Measurements from ENCODE around the gene CASP5. TPM values are rescaled to one million over a fixed set of nuclear protein-coding genes. Genes with fewer than 3 reads are reported as not detected.
A peak's percentile ranks its signal among the peaks of the same experiment; 100 is the strongest.

Gene CASP5
- total RNA-seq, 1 donor from 2014 or later: not detected

DNA sequence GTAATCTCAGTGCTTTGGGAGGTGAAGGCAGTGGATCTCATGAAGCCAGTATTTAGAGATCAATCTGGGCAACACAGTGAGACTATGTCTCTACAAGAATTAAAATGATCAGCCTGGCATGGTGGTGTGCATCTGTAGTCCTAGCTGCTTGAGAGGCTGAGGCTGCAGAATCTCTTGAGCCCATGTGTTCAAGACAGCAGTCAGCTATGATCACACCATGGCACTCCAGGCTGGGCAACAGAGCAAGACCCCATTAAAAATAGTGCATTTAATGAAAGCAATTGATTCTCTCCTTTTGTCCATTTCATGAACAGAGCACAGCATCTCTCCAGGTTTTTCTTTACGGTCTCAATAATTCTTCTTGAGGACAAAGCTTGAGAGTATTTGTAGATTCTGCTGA lies 33.5 kb upstream of the CASP5 start:
- no peaks in the 10 kb centered on the region for H3K36me3 ChIP-seq (ENCODE audit: control insufficient read depth, insufficient read depth, low read length)
- no peak for DNase-seq (ENCODE audit: low read depth)
- FAIRE-seq: peak; percentile 43
- H3K4me3 ChIP-seq (ENCODE audit: low read depth, low read length): no peak overlapping the region
- no peaks in the 10 kb centered on the region for H3K27me3 ChIP-seq (ENCODE audit: control insufficient read depth, insufficient read depth, low read length)
- TF ChIP-seq, protein P1, sequence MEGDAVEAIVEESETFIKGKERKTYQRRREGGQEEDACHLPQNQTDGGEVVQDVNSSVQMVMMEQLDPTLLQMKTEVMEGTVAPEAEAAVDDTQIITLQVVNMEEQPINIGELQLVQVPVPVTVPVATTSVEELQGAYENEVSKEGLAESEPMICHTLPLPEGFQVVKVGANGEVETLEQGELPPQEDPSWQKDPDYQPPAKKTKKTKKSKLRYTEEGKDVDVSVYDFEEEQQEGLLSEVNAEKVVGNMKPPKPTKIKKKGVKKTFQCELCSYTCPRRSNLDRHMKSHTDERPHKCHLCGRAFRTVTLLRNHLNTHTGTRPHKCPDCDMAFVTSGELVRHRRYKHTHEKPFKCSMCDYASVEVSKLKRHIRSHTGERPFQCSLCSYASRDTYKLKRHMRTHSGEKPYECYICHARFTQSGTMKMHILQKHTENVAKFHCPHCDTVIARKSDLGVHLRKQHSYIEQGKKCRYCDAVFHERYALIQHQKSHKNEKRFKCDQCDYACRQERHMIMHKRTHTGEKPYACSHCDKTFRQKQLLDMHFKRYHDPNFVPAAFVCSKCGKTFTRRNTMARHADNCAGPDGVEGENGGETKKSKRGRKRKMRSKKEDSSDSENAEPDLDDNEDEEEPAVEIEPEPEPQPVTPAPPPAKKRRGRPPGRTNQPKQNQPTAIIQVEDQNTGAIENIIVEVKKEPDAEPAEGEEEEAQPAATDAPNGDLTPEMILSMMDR (IDR thresholded peaks at IDR 0.05; ENCODE audit: insufficient read depth, low read length, severe bottlenecking): no peak

DNA sequence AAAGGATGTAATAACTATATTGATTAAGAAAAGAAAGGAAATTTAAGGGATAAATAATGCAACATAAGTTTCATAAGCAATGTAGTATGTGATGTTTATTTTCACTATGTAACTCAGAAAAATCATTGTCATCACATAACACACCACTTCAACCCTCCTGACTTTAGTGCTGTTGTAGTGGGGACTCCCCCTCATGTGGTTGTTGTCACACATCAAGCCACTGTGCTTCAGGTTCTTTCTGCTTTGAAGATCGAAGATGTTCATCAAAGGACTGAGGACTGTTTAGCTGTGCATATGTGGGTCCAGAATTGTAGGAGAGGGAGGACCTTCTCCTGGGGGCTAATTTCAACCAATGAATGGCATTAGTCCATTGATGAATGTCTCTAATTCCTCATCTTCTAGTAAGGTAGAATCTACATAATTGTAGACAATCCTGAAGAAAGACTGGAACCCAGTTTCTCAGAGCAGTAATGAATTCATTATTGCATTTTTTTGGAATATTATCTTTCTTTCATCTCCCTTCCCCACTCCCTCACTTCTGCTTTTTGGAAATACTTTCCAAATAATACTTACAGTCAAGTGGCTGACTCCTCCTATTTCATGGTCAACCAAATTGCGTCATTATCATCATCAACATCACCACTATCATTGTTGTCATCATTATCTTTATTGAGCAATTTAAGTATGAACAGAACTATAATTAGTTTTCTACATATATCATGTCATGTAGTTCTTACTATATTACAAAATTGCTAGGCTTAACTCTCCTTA lies 31.9 kb upstream of the CASP5 start:
- no peaks in the 10 kb centered on the region for H3K27me3 ChIP-seq (ENCODE audit: control insufficient read depth, insufficient read depth, low read length)
- DNase-seq (ENCODE audit: low read depth) (no peak), FAIRE-seq (no peak)
- TF ChIP-seq, protein P1 (IDR thresholded peaks at IDR 0.05; ENCODE audit: insufficient read depth, low read length, severe bottlenecking): no peak
- no peaks in the 10 kb centered on the region for H3K36me3 ChIP-seq (ENCODE audit: control insufficient read depth, insufficient read depth, low read length)
- no peak overlapping the region for H3K4me3 ChIP-seq (ENCODE audit: low read depth, low read length)

DNA sequence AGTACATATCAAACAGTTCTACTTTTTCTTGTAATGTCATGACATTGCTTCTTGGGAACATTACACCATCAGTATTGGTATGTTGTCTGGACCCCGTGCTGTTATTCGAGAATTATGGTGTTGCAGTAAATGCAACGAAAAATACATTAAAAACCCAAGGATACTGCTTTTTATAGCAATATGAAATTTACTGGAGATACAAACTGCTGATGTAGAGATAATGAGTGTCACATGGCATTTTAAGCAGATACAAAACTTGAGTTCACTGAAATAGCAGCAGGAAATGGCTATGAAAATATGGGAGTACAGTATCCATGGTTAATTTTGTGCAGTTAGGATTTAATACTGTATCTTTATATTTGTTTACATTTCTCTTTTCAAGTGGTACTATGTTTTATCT lies 29.5 kb upstream of the CASP5 start:
- Histone ChIP-seq H3K4me3 (ENCODE audit: low read depth, low read length) (no peak overlapping the region), H3K27me3 (ENCODE audit: control insufficient read depth, insufficient read depth, low read length) (no peaks in the 10 kb centered on the region), H3K36me3 (ENCODE audit: control insufficient read depth, insufficient read depth, low read length) (no peaks in the 10 kb centered on the region)
- no peak for DNase-seq (ENCODE audit: low read depth)
- no peak for FAIRE-seq
- TF ChIP-seq, protein P1 (IDR thresholded peaks at IDR 0.05; ENCODE audit: insufficient read depth, low read length, severe bottlenecking): no peak

DNA sequence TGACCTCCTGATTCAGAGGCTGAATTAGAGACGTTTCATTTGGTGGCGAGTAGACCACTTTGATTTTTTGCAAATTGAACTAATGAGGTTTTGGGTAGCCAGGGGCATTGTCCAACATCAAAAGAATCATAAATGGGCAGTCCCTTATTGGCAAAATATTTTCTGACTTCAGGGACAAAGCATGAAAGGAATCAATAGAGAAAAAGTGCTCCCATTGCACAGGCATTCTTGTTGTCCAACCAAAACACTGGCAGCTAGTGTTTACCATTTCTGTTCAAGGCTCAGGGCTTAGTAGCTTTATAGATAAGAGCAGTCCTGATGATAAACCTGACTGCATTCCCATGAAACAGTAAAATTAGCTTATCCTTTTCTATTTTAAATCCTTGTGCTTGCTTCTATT lies 28.6 kb upstream of the CASP5 start:
- FAIRE-seq (no peak), DNase-seq (ENCODE audit: low read depth) (no peak)
- Histone ChIP-seq H3K36me3 (ENCODE audit: control insufficient read depth, insufficient read depth, low read length) (no peaks in the 10 kb centered on the region), H3K4me3 (ENCODE audit: low read depth, low read length) (no peak overlapping the region), H3K27me3 (ENCODE audit: control insufficient read depth, insufficient read depth, low read length) (no peaks in the 10 kb centered on the region)
- TF ChIP-seq, protein P1 (IDR thresholded peaks at IDR 0.05; ENCODE audit: insufficient read depth, low read length, severe bottlenecking): no peak

DNA sequence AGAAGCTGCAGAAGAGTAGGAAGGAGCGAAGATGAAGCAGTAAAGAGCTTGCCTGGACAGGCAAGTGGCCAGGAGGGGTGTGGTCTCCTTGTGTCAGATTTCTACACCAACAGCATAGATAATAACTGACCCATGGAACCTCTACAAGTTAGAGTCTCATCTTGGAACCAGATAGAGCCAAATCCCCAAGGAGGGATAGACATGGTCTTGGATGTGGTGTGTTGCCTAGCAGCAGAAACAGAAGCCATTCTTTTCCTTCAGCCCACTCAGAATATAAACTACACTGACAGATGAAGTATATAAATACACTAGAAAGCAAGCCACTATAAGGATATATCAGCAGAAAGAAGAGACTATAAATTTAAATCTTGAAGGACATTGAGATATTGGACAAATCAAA lies 26.5 kb upstream of the CASP5 start:
- FAIRE-seq (no peak), DNase-seq (ENCODE audit: low read depth) (peak; percentile 25)
- H3K36me3 ChIP-seq (ENCODE audit: control insufficient read depth, insufficient read depth, low read length): no peaks in the 10 kb centered on the region
- H3K27me3 ChIP-seq (ENCODE audit: control insufficient read depth, insufficient read depth, low read length): no peaks in the 10 kb centered on the region
- H3K4me3 ChIP-seq (ENCODE audit: low read depth, low read length): no peak overlapping the region
- TF ChIP-seq, protein P1 (IDR thresholded peaks at IDR 0.05; ENCODE audit: insufficient read depth, low read length, severe bottlenecking): no peak
